Fibroblast of skin of scalp (primary cell): ENCODE measurements around the gene RPEL1. TPM values are rescaled to one million over a fixed set of nuclear protein-coding genes. Genes with fewer than 3 reads are reported as not detected.
"Not testable (repeated sequence)": the region's sequence is repeated elsewhere in the genome, so short reads cannot be mapped to it uniquely, and the experiment has no call there.

Experiments used
- DNase-seq: peaks from one replicate; pipeline ENCODE4 v3.0.0-alpha.2; 2013
- polyA plus RNA-seq, 2 experiments: library from polyadenylated mRNA; unstranded; fragments of 120-200 nt; gene quantifications; one replicate each; pipeline ENCODE4 v1.2.1, GENCODE V29; 2013; ENCODE audit not compliant: insufficient read length in 2 of 2

Gene RPEL1
- polyA plus RNA-seq (2013, experiment 1 of 2; ENCODE audit: insufficient read length) = not detected
- polyA plus RNA-seq (2013, experiment 2 of 2; ENCODE audit: insufficient read length) = 0.09 TPM

DNA sequence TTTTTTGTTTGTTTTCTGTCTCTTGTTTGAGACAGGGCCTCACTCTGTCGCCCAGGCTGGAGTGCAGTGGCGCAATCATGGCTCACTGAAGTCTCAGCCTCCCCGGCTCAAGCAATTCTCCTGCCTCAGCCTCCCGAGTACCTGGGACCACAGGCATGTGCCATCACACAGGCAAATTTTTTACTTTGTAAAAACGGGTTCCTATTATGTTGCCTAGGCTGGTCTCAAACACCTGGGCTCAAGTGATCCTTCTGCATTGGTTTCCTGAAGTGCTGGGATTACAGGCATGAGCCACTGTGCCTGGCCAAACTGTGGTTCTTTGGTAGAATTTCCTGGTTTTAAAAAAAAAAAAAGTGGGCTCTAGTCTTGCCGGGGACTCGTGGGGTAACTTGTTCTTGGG, at the start of gene RPEL1:
Gene RPEL1 (plus strand): TSS at position 301 of the 400 bp plus-strand sequence. CDS start 110 bp downstream, outside the sequence.
- not testable (repeated sequence) for DNase-seq

DNA sequence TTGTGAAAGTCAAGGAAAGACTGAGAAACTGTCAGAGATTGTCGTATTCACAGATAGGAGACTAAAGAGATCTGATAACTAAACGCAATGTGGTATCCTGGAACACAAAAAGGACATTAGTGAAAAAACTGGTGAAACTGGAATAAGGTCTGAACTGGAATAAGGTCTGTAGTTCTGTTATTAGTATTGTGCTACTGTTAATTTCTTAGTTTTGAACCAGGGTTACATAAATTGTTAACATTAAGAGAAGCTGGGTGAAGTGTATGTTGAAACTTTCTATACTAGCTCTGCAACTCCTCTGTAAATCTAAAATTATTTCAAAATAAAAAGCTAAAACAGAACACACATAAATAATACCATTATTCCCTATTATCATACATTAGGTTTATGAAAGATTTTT, 49.2 kb upstream of the RPEL1 start:
- DNase-seq = no peak

GRCh38 chr10:103197174-103197573, 48.5 kb upstream of the RPEL1 start:
- peak; percentile 68 for DNase-seq

- DNase-seq = no peak
Measured at GRCh38 chr10:103197903-103198302, 47.8 kb upstream of the RPEL1 start.

- no peak for DNase-seq
Measured at GRCh38 chr10:103198648-103199047, 47.0 kb upstream of the RPEL1 start.

- DNase-seq = no peak
Measured at GRCh38 chr10:103199488-103199887, 46.2 kb upstream of the RPEL1 start.

GRCh38 chr10:103202319-103202718, 43.4 kb upstream of the RPEL1 start:
- no peak for DNase-seq

GRCh38 chr10:103203466-103203865, 42.2 kb upstream of the RPEL1 start:
- DNase-seq = no peak

DNA sequence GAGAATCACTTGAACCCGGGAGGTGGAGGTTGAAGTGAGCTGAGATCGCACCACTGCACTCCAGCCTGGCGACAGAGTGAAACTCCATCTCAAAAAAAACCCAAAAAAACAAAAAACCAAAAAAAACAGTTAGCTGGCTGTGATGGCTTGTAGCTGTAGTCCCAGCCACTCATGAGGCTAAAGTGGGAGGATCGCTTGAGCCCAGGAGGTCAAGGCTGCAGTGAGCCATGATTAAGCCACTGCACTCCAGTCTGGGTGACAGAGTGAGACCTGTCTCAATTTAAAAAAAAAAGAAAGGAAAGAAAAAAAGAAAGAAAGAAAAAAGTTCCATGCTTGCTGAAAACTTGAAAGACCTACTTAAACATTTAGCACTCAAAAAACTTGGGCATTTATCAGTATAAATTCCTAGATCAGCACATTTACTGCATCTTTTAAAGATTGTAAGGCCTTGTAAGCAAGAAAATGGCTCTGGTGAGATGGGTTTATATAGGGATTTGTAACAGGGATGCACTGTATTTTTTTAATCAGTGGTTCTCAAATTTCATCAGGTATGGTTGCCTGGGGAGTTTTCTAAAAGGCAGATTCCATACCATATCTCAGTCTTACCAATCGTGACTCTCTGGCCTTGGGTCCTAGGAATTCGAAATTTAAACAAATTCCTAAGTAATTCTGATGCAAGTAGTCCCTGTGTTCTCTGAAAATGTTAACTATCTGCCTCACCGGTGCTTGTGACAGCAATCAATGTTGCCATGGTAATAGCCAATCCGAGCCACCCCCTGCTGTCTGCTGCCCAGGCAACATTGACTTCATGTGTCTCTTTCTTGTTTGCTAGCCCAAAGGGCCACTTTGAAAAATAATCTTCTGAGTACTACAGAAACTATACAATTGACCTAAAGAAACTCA, 41.1 kb upstream of the RPEL1 start:
- peak; percentile 40 for DNase-seq

DNA sequence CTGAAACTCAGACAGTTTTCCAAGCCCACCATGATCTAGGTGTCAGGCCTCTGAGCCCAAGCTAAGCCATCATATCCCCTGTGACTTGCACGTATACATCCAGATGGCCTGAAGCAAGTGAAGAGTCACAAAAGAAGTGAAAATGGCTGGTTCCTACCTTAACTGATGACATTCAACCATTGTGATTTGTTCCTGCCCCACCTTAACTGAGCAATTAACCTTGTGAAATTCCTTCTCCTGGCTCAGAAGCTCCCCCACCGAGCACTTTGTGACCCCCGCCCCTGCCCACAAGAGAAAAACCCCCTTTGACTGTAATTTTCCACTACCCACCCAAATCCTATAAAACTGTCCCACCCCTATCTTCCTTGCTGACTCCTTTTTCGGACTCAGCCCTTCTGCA, 40.3 kb upstream of the RPEL1 start:
- not testable (repeated sequence) for DNase-seq

- not testable (repeated sequence) for DNase-seq
Measured at GRCh38 chr10:103206715-103207114, 39.0 kb upstream of the RPEL1 start.

DNA sequence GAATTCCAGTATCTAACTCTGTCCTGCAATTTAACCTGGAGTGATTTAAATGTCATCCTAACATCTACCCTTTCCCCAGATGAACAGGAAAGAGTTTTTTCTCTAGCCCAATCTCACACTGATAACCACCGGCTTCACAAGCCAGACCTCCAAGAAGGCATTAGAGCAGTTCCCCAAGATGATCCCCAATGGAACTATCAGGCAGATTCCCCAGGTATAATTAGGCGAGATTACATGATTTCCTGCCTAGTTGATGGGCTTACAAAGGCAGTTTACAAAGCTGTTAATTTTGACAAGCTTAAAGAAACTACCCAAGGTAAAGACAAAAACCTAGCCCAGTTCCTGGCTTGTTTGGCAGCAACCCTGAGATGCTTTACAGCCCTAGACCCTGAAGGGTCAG, 38.5 kb upstream of the RPEL1 start:
- no peak for DNase-seq

GRCh38 chr10:103207643-103208042, 38.0 kb upstream of the RPEL1 start:
- DNase-seq = peak; percentile 40

DNA sequence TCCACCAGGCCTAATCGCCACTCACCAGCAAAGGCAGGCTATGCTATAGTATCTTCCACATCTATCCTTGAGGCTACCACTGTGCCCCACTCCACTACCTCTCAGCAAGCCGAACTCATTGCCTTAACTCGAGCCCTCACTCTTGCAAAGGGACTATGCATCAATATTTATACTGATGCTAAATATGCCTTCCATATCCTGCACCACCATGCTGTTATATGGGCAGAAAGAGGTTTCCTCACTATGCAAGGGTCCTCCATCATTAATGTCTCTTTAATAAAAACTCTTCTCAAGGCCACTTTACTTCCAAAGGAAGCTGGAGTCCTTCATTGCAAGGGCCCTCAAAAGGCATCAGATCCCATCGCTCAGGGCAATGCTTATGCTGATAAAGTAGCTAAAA, 35.4 kb upstream of the RPEL1 start:
- not testable (repeated sequence) for DNase-seq

GRCh38 chr10:103215601-103216000, 30.1 kb upstream of the RPEL1 start:
- DNase-seq = no peak

DNA sequence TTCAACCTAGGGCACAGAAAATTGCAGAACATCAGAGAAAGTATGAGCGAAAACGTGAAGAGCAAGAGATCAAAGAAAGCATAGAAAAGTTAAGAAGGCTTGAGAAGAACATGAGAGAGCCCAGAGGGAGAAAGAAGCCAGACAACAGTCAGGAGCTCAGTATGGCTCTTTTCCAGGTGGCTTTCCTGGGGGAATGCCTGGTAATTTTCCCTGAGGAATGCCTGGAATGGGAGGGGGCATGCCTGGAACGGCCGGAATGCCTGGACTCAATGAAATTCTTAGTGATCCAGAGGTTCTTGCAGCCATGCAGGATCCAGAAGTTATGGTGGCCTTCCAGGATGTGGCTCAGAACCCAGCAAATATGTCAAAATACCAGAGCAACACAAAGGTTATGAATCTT, 29.3 kb upstream of the RPEL1 start:
- peak; percentile 72 for DNase-seq

DNA sequence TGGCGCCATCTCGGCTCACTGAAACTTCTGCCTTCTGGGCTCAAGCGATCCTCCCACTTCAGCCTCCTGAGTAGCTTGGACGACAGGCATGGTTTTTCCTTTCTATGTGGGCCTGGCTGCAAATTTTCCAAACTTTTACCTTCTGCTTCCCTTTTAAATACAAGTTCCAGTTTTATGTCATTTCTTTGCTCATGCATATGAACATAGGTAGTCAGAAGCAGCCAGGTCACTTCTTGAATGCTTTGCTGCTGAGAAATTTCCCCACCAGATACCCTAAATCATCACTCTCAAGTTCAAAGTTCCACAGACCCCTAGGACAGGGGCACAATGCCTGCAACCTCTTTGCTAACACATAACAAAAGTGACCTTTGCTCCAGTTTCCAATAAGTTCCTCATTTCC, 21.6 kb upstream of the RPEL1 start:
- no peak for DNase-seq

DNA sequence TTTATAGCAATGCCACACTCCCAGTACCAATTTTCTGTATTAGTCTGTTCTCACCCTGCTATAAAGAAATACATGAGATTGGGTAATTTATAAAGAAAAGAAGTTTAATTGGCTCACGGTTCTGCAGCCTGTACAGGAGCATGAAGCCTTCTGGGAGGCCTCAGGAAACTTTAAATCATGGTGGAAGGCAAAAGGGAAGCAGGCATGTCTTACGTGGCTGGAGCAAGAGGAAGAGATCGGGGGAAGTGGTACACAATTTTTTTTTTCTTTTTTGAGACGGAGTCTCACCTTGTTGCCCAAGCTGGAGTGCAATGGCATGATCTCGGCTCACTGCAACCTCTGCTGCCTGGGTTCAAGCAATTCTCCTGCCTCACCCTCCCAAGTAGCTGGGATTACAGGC, 21.0 kb upstream of the RPEL1 start:
- DNase-seq = not testable (repeated sequence)

- DNase-seq = no peak
Measured at GRCh38 chr10:103225939-103226338, 19.7 kb upstream of the RPEL1 start.

DNA sequence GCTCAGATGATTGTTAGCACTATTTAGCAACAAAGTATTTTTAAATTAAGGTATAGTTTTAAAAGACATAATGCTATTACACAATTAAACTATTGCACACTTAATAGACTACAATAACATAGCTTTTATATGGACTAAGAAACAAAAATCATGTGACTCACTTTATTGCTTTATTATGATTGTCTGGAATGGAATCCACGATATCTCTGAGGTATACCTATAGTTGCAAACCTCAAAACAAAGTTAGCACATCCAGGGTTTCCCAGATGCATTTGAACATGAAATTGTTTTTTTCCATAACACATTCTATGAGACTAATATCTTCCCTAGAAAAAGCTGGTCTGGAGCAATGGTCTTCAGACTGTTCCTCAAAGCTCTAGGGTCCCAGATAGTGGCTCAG, 18.3 kb upstream of the RPEL1 start:
- no peak for DNase-seq

GRCh38 chr10:103231047-103231551, 14.6 kb upstream of the RPEL1 start:
- peak; percentile 98 for DNase-seq

DNA sequence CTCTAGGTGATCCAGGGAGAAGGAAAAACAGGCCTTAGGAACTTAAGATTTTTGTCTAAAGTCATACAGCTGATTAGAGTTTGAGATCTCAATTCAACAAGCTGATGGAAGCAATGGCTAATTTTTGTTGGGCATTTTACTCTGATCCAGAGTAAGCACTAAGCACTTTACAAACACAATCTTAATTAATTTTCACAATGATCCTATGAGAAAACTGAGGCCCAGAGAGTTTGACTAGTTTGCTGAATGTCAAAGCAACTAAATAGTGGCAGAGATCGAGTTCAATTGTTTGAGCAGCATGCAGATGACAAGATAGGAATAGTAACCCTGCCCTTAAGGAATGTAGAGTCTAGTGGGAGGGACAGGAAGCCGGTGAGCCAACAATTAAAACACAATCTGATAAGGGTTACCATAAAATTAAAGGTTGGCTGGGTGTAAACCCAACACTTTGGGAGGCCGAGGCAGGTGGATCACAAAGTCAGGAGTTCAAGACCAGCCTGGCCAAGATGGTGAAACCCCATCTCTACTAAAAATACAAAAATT, 13.5 kb upstream of the RPEL1 start:
- no peak for DNase-seq

DNA sequence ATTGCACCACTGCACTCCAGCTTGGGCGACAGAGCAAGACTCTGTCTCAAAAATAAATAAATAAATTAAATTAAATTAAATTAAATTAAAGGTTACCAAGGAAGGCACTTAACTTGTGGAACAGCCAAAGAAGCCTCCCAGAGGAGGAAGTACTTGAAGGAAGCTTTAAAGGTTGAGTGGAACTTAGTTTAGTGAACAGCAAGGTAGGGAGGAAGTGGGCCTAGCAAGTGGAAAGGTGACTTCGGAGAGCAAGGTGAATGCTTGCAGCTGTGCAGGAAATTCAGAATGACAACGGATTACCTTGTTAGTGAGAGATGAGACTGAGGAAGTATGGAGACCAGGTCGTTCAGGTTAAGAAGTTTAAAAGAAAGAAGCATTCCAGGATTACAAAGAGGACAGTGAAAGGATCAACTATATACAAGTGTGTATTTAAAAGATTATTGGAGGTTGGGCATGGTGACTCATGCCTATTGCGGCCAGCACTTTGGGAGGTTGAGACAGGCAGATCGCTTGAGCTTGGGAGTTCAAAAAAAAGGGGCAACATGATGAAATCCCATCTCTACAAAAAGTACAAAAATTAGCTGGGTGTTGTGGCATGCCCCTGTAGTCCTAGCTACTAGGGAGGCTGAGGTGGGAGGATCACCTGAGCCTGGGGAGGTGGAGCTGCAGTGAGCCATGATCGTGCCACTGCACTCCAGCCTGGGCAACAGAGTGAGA, 12.8 kb upstream of the RPEL1 start:
- DNase-seq = peak; percentile 71
